Neural progenitor cell (in vitro differentiated cells): ENCODE data around the gene XPR1. TPM values are rescaled to one million over a fixed set of nuclear protein-coding genes. Genes with fewer than 3 reads are reported as not detected.

ENCODE experiments used
- DNase-seq: peaks from one replicate; pipeline ENCODE4 v3.0.0-alpha.2; 2016; ENCODE audit warnings: low spot score
- H2AFZ ChIP-seq: fragments of 200-600 bp; sonication (generic); replicated peaks from 2 replicates; pipeline ENCODE4 v1.6.1; 2016; ENCODE audit warnings: antibody characterized with exemption
- H3F3A ChIP-seq: fragments of 200-600 bp; sonication (generic); 2 replicates; pipeline ENCODE4 v1.6.1; 2016; ENCODE audit warnings: antibody characterized with exemption, low read depth
- H3K27ac ChIP-seq: fragments of 200-600 bp; sonication (generic); 2 replicates; pipeline ENCODE4 v1.5.1; 2016; ENCODE audit warnings: mild to moderate bottlenecking
- H3K27me3 ChIP-seq: fragments of 200-600 bp; sonication (generic); 2 replicates; pipeline ENCODE4 v1.6.1; 2016; ENCODE audit warnings: mild to moderate bottlenecking, moderate library complexity
- H3K36me3 ChIP-seq: fragments of 200-600 bp; sonication (generic); 2 replicates; pipeline ENCODE4 v1.5.1; 2016
- H3K4me1 ChIP-seq: fragments of 200-600 bp; sonication (generic); 2 replicates; pipeline ENCODE4 v1.6.1; 2016; ENCODE audit warnings: mixed run types
- H3K4me2 ChIP-seq: fragments of 200-600 bp; sonication (generic); 2 replicates; pipeline ENCODE4 v1.6.1; 2016
- H3K4me3 ChIP-seq: fragments of 200-600 bp; sonication (generic); 2 replicates; pipeline ENCODE4 v1.5.1; 2016
- H3K79me2 ChIP-seq: fragments of 200-600 bp; sonication (generic); 2 replicates; pipeline ENCODE4 v1.6.1; 2016; ENCODE audit warnings: low read depth
- H3K9ac ChIP-seq: fragments of 200-600 bp; sonication (generic); 2 replicates; pipeline ENCODE4 v1.6.1; 2016
- H3K9me3 ChIP-seq: fragments of 200-600 bp; sonication (generic); 2 replicates; pipeline ENCODE4 v1.5.1; 2016; ENCODE audit warnings: low read depth
- H4K20me1 ChIP-seq: fragments of 200-600 bp; sonication (generic); 2 replicates; pipeline ENCODE4 v1.6.1; 2016; ENCODE audit warnings: low read depth
- H3K27ac Mint-ChIP-seq: 3 replicates; pipeline ENCODE4 v1.8.0; 2021; ENCODE audit warnings: mixed read lengths
- H3K27me3 Mint-ChIP-seq: 2 replicates; pipeline ENCODE4 v1.8.0; 2022; ENCODE audit warnings: low read depth, mild to moderate bottlenecking, inconsistent platforms, moderate library complexity, mixed read lengths; ENCODE audit not compliant: insufficient read depth
- H3K36me3 Mint-ChIP-seq: 3 replicates; pipeline ENCODE4 v1.8.0; 2021; ENCODE audit warnings: mixed read lengths
- H3K4me1 Mint-ChIP-seq: 3 replicates; pipeline ENCODE4 v1.8.0; 2021; ENCODE audit warnings: mixed read lengths
- H3K4me3 Mint-ChIP-seq: 3 replicates; pipeline ENCODE4 v1.8.0; 2021; ENCODE audit warnings: mild to moderate bottlenecking, moderate library complexity, mixed read lengths
- H3K9me3 Mint-ChIP-seq: 3 replicates; pipeline ENCODE4 v1.8.0; 2020; ENCODE audit warnings: mixed read lengths
- CTCF ChIP-seq: fragments of 200-600 bp; sonication (generic); IDR thresholded peaks from 2 replicates; pipeline ENCODE4 v1.5.1; 2017; ENCODE audit warnings: antibody characterized with exemption, mild to moderate bottlenecking
- EZH2 ChIP-seq: fragments of 200-600 bp; sonication (generic); IDR thresholded peaks from 2 replicates; pipeline ENCODE4 v1.6.1; 2017; ENCODE audit warnings: antibody characterized with exemption, mild to moderate bottlenecking, moderate library complexity
- EZH2phosphoT487 ChIP-seq: fragments of 200-600 bp; sonication (generic); IDR thresholded peaks from 2 replicates; pipeline ENCODE4 v1.6.1; 2017; ENCODE audit warnings: antibody characterized with exemption
- small RNA-seq: library from RNA; depleted of rRNA; stranded (forward); fragments of <200 nt; gene quantifications from one replicate; pipeline ENCODE3, GENCODE V24; 2015
- total RNA-seq: library from RNA; depleted of rRNA; stranded (reverse); fragments of >200 nt; gene quantifications from 2 replicates; pipeline ENCODE4 v1.2.3, GENCODE V29; 2015; ENCODE audit warnings: low replicate concordance

The XPR1 gene
- total RNA-seq, 1 donor from 2014 or later, result 75.0 TPM

- H3K27ac ChIP-seq, result no peak overlapping the region
- H2AFZ ChIP-seq, result no peak overlapping the region
- H3F3A ChIP-seq, result no peaks in the 10 kb centered on the region
- no peaks in the 10 kb centered on the region for H4K20me1 ChIP-seq
- no peak for DNase-seq
- peaks cover 3% of the 10 kb centered on the region for H3K9me3 Mint-ChIP-seq
- no peaks in the 10 kb centered on the region for H3K36me3 ChIP-seq
- peaks cover 5% of the 10 kb centered on the region for H3K4me1 ChIP-seq
- H3K27me3 ChIP-seq, result no peaks in the 10 kb centered on the region
- H3K27me3 Mint-ChIP-seq, result peaks cover 4% of the 10 kb centered on the region
- peaks cover 5% of the 10 kb centered on the region for H3K36me3 Mint-ChIP-seq
- H3K9ac ChIP-seq, result no peak overlapping the region
- peaks cover 12% of the 10 kb centered on the region for H3K4me1 Mint-ChIP-seq
- no peaks in the 10 kb centered on the region for H3K79me2 ChIP-seq
- H3K27ac Mint-ChIP-seq, result no peak overlapping the region
- no peak overlapping the region for H3K4me3 Mint-ChIP-seq
- H3K4me3 ChIP-seq, result no peak overlapping the region
- TF ChIP-seq EZH2phosphoT487 (no peak), EZH2 (no peak), CTCF (no peak)
- H3K4me2 ChIP-seq, result no peak overlapping the region
- no peaks in the 10 kb centered on the region for H3K9me3 ChIP-seq
Measured at GRCh38 chr1:180937624-180938225, 305.9 kb downstream of the XPR1 start.

- Histone ChIP-seq H2AFZ (no peak overlapping the region), H3K4me1 (peaks cover 5% of the 10 kb centered on the region), H4K20me1 (no peaks in the 10 kb centered on the region), H3K9ac (no peak overlapping the region), H3K36me3 (no peaks in the 10 kb centered on the region), H3K27ac (no peak overlapping the region), H3K27me3 (no peaks in the 10 kb centered on the region), H3K4me3 (no peak overlapping the region), H3F3A (no peaks in the 10 kb centered on the region), H3K79me2 (no peaks in the 10 kb centered on the region), H3K4me2 (no peak overlapping the region), H3K9me3 (no peaks in the 10 kb centered on the region)
- peaks cover 6% of the 10 kb centered on the region for H3K4me1 Mint-ChIP-seq
- H3K27me3 Mint-ChIP-seq, result peaks cover 2% of the 10 kb centered on the region
- DNase-seq, result no peak
- no peaks in the 10 kb centered on the region for H3K9me3 Mint-ChIP-seq
- H3K27ac Mint-ChIP-seq, result no peak overlapping the region
- H3K36me3 Mint-ChIP-seq, result peaks cover 2% of the 10 kb centered on the region
- H3K4me3 Mint-ChIP-seq, result no peak overlapping the region
- TF ChIP-seq CTCF (no peak), EZH2phosphoT487 (no peak), EZH2 (no peak)
Measured at GRCh38 chr1:180939073-180939710, 307.4 kb downstream of the XPR1 start.

- TF ChIP-seq CTCF, result no peak
Measured at GRCh38 chr1:180939711-180940103, 307.9 kb downstream of the XPR1 start.

More at GRCh38 chr1:180939711-180940103, 307.9 kb downstream of the XPR1 start:
- H3K27me3 Mint-ChIP-seq, result peaks cover 5% of the 10 kb centered on the region
- no peaks in the 10 kb centered on the region for H3K9me3 Mint-ChIP-seq
- DNase-seq, result no peak
- Histone ChIP-seq H3K27ac (no peak overlapping the region), H3K9ac (no peak overlapping the region), H3K36me3 (no peaks in the 10 kb centered on the region), H3F3A (no peaks in the 10 kb centered on the region), H3K4me2 (no peak overlapping the region), H3K9me3 (no peaks in the 10 kb centered on the region), H3K4me1 (peaks cover 5% of the 10 kb centered on the region), H3K27me3 (no peaks in the 10 kb centered on the region), H2AFZ (no peak overlapping the region), H4K20me1 (no peaks in the 10 kb centered on the region), H3K79me2 (no peaks in the 10 kb centered on the region), H3K4me3 (no peak overlapping the region)
- H3K4me1 Mint-ChIP-seq, result peaks cover 3% of the 10 kb centered on the region
- peaks cover 2% of the 10 kb centered on the region for H3K36me3 Mint-ChIP-seq
- no peak overlapping the region for H3K27ac Mint-ChIP-seq
- H3K4me3 Mint-ChIP-seq, result no peak overlapping the region

Small RNA genes lying within 50 kb of the gene (small RNA-seq; reads per million reads assigned to genes)
- gene RF00026, result not detected

Other genes starting within 250 kb of the XPR1 start
- gene ACBD6, start 129.4 kb upstream of the XPR1 start, total RNA-seq, result 36.8 and 53.9 TPM in 2 replicates
- not detected in 2 replicates for gene OVAAL, start 73.1 kb upstream of the XPR1 start, total RNA-seq